ENCODE data around the gene AFP. TPM values are rescaled to one million over a fixed set of nuclear protein-coding genes. Genes with fewer than 3 reads are reported as not detected.
A peak's percentile ranks its signal among the peaks of the same experiment; 100 is the strongest.

AFP gene
- total and polyA plus RNA-seq, 10 of the 15 experiments (the other 5 are each of a cell fraction or from before 2014, with no cell fraction given): 0.72 TPM; not detected in 9

DNA sequence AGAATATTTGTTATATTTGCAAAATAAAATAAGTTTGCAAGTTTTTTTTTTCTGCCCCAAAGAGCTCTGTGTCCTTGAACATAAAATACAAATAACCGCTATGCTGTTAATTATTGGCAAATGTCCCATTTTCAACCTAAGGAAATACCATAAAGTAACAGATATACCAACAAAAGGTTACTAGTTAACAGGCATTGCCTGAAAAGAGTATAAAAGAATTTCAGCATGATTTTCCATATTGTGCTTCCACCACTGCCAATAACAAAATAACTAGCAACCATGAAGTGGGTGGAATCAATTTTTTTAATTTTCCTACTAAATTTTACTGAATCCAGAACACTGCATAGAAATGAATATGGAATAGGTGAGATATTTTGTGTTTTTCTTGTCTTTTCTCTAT lies at the start of gene AFP (continued):
- no peak for TF ChIP-seq ASH2L (IDR thresholded peaks at IDR 0.05; ENCODE audit: borderline replicate concordance, low read depth)

GRCh38 chr4:73387552-73387951 lies 48.5 kb upstream of the AFP start:
- DNase-seq (ENCODE audit: low read depth, low spot score): no peak
- H3K4me1 ChIP-seq (ENCODE audit: control insufficient read depth, insufficient read depth, low read length): no peaks in the 10 kb centered on the region
- no peaks in the 10 kb centered on the region for H3K36me3 ChIP-seq (ENCODE audit: control insufficient read depth in 2 of 2, insufficient read depth in 2 of 2, low read length in 1 of 2)
- no peak overlapping the region for H3K27ac ChIP-seq (ENCODE audit: control insufficient read depth, insufficient read depth)
- in situ Hi-C loops (cut with MboI): no loop called here
- CTCF ChIA-PET: no interaction called here
- H3K9me3 ChIP-seq (replicated peaks; ENCODE audit: control insufficient read depth, insufficient read depth, low read length): no peaks in the 10 kb centered on the region
- no TSS peak for BruUV-seq (replicated peaks)
- no peak for FAIRE-seq
- intact Hi-C loops (cut with micrococcal nuclease; ENCODE audit: unreplicated experiment): no loop called here
- no peak overlapping the region for H3K4me3 ChIP-seq
- ATAC-seq: peak; percentile 76
- no peak overlapping the region for H2AFZ ChIP-seq (ENCODE audit: control insufficient read depth, low read depth, low read length)
- no peaks in the 10 kb centered on the region for H4K20me1 ChIP-seq (ENCODE audit: control insufficient read depth, insufficient read depth)
- H3K9ac ChIP-seq (ENCODE audit: control insufficient read depth, insufficient read depth, low read length): no peak overlapping the region
- RAD21 ChIA-PET (ENCODE audit: unreplicated experiment): no interaction called here
- SMC1A ChIA-PET (ENCODE audit: uncharacterized antibody, unreplicated experiment): interaction anchor here (0.7 kb wide), 1 partner anchor 37 kb away, joined by 4 read pairs; no protein-coding TSS in a partner anchor
- H3K27me3 ChIP-seq (replicated peaks in 1 of 2; ENCODE audit: control insufficient read depth in 2 of 2, insufficient read depth in 2 of 2, low read length in 1 of 2): no peaks in the 10 kb centered on the region
- H3K4me2 ChIP-seq (ENCODE audit: control insufficient read depth, insufficient read depth): no peak overlapping the region
- POLR2A ChIA-PET: no interaction called here
- H3K79me2 ChIP-seq (ENCODE audit: control insufficient read depth, insufficient read depth, low read length): no peaks in the 10 kb centered on the region
- TF ChIP-seq ZSCAN29 (IDR thresholded peaks at IDR 0.05) (no peak), ATF7 (IDR thresholded peaks at IDR 0.05; ENCODE audit: low read depth) (no peak), IKZF2 (IDR thresholded peaks at IDR 0.05) (peak; percentile 38 to 46; a peak in 2 of 4 replicates), SUZ12 (IDR thresholded peaks at IDR 0.05; ENCODE audit: unreplicated experiment) (no peak), CEBPB (IDR thresholded peaks at IDR 0.05; ENCODE audit: borderline replicate concordance in 1 of 2, low read depth in 2 of 2, low read length in 2 of 2) (no peak), BCL11A (IDR thresholded peaks at IDR 0.05; ENCODE audit: low read depth, low read length) (peak; percentile 41; the same call in 1 of the 2 replicates), IRF5 (IDR thresholded peaks at IDR 0.05; ENCODE audit: borderline replicate concordance) (no peak), ATF2 (IDR thresholded peaks at IDR 0.05; ENCODE audit: low read length) (no peak), BRCA1 (IDR thresholded peaks at IDR 0.05; ENCODE audit: low read depth, low read length) (no peak), SRF (IDR thresholded peaks at IDR 0.05; ENCODE audit: low read depth in 2 of 2, low read length in 2 of 2) (no peak)
- TF ChIP-seq, protein P1, sequence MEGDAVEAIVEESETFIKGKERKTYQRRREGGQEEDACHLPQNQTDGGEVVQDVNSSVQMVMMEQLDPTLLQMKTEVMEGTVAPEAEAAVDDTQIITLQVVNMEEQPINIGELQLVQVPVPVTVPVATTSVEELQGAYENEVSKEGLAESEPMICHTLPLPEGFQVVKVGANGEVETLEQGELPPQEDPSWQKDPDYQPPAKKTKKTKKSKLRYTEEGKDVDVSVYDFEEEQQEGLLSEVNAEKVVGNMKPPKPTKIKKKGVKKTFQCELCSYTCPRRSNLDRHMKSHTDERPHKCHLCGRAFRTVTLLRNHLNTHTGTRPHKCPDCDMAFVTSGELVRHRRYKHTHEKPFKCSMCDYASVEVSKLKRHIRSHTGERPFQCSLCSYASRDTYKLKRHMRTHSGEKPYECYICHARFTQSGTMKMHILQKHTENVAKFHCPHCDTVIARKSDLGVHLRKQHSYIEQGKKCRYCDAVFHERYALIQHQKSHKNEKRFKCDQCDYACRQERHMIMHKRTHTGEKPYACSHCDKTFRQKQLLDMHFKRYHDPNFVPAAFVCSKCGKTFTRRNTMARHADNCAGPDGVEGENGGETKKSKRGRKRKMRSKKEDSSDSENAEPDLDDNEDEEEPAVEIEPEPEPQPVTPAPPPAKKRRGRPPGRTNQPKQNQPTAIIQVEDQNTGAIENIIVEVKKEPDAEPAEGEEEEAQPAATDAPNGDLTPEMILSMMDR (IDR thresholded peaks at IDR 0.05 in 2 of 3, conservative IDR thresholded peaks at IDR 0.05 in 1 of 3; ENCODE audit: control insufficient read depth in 2 of 3, extremely low read depth in 1 of 3, insufficient read depth in 1 of 3, low read depth in 3 of 3, low read length in 3 of 3): no peak
- TF ChIP-seq, protein P2, sequence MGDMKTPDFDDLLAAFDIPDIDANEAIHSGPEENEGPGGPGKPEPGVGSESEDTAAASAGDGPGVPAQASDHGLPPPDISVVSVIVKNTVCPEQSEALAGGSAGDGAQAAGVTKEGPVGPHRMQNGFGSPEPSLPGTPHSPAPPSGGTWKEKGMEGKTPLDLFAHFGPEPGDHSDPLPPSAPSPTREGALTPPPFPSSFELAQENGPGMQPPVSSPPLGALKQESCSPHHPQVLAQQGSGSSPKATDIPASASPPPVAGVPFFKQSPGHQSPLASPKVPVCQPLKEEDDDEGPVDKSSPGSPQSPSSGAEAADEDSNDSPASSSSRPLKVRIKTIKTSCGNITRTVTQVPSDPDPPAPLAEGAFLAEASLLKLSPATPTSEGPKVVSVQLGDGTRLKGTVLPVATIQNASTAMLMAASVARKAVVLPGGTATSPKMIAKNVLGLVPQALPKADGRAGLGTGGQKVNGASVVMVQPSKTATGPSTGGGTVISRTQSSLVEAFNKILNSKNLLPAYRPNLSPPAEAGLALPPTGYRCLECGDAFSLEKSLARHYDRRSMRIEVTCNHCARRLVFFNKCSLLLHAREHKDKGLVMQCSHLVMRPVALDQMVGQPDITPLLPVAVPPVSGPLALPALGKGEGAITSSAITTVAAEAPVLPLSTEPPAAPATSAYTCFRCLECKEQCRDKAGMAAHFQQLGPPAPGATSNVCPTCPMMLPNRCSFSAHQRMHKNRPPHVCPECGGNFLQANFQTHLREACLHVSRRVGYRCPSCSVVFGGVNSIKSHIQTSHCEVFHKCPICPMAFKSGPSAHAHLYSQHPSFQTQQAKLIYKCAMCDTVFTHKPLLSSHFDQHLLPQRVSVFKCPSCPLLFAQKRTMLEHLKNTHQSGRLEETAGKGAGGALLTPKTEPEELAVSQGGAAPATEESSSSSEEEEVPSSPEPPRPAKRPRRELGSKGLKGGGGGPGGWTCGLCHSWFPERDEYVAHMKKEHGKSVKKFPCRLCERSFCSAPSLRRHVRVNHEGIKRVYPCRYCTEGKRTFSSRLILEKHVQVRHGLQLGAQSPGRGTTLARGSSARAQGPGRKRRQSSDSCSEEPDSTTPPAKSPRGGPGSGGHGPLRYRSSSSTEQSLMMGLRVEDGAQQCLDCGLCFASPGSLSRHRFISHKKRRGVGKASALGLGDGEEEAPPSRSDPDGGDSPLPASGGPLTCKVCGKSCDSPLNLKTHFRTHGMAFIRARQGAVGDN (IDR thresholded peaks at IDR 0.05): no peak
- TF ChIP-seq, protein P3, sequence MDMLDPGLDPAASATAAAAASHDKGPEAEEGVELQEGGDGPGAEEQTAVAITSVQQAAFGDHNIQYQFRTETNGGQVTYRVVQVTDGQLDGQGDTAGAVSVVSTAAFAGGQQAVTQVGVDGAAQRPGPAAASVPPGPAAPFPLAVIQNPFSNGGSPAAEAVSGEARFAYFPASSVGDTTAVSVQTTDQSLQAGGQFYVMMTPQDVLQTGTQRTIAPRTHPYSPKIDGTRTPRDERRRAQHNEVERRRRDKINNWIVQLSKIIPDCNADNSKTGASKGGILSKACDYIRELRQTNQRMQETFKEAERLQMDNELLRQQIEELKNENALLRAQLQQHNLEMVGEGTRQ (IDR thresholded peaks at IDR 0.05; ENCODE audit: borderline replicate concordance, low read depth, low read length): no peak
